ENCODE measurements around the gene TMBIM4.

TMBIM4 gene

DNA sequence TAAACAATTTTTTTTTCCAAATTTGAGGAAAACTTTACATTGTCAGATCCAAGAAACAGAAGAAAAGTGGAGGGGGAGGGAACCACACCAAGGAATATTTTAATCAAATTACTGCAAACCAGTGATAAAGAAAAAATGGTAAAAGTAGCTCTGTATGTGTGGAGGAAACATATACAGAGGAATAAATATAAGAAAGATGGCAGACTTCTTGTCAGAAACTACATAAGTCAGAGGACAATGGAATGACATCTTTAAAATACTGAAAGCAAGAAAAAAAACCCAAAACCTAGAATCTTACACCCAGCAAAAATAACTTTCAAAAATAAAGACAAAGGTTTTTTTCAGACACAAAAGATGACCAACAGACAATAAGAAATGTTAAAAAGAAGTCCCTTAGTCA is 29.1 kb downstream of the TMBIM4 start:
- DNase-seq (ENCODE audit: low read depth in 2 of 2) = no peak

DNA sequence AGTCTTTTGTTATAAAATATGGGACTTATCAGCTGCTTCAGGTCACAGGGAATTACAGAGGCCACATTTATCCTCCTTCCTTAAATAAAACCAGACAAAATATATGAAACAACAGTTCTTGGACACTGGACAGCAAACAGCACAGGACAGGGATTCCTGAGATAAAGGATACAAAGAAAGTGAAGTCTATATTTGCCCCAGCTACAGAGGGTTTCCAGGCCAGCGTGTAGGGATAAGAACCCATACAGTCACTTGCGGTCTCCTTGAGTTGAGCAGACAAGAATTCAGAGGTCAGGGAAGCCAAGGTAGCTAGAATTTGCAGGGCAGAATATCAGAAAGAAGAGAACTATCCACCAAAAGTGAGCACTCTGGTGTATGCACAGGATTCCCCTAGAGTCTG is 30.5 kb downstream of the TMBIM4 start:
- DNase-seq (ENCODE audit: low read depth in 2 of 2) = no peak

DNA sequence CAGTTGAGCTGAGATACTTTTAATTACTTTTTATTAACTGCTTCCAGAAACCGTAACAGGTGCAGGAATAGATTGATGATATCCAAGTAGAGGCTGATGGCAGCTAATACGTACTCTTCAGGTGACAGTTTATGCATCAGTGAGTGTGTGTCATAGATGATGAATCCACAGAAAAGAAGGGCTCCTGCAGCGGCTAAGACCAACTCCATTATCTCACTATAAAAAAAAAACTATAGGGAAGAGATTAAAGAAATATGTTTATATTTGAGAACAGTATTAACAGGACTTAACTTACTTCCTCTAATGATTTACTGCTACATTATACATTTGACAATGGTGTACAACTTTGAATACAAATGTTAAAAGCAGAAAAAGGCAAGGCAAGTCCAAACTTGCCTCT is 31.9 kb downstream of the TMBIM4 start:
- no peak for DNase-seq (ENCODE audit: low read depth in 2 of 2)

DNA sequence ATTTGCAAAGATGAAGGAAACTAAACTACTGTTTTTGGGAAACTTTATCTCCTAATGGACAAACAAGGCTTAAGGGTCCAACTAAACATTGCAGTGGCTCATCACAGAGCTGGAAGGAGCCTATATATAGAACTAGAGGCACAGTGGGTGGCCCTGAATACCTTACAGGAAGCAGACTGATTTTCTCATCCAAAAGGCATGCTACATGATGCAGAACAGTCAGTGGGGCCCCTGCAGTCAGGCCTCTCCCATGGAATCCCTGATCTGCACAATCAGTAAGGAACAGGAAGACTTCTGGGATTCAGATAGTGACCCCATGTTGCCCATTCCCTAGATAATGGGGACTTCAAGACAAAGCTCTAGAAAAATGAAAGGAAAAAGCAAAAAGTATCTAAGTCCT is 37.4 kb downstream of the TMBIM4 start:
- DNase-seq (ENCODE audit: low read depth in 2 of 2) = no peak

DNA sequence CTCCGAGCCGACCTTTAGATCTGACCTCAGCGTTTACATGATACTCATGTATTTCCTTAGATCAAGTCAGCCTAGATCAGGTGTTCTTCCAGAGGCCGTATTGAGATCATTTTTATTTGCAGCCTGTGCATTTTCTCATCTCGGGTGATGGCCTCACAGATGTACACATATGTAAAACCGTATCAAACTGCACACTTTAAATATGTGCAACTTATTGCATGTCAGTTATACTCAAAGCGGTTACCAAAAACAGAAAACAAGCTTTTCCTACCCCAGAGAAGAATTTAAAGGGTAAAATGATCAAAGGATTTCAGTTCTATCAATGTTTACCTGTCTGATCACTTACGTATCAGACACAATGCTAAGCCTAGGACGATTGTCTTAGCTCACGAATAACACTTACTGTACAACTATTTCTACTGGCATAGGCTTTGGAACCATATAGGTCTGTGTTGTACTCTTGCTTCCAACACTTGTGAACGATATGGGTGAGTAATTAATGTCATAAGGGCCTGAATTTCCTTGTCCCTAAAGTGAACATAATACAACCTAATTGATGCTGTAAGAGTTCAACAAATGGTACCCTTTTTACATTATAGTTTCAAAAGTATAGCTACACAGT is 38.6 kb downstream of the TMBIM4 start:
- DNase-seq (ENCODE audit: low read depth in 2 of 2) = no peak

DNA sequence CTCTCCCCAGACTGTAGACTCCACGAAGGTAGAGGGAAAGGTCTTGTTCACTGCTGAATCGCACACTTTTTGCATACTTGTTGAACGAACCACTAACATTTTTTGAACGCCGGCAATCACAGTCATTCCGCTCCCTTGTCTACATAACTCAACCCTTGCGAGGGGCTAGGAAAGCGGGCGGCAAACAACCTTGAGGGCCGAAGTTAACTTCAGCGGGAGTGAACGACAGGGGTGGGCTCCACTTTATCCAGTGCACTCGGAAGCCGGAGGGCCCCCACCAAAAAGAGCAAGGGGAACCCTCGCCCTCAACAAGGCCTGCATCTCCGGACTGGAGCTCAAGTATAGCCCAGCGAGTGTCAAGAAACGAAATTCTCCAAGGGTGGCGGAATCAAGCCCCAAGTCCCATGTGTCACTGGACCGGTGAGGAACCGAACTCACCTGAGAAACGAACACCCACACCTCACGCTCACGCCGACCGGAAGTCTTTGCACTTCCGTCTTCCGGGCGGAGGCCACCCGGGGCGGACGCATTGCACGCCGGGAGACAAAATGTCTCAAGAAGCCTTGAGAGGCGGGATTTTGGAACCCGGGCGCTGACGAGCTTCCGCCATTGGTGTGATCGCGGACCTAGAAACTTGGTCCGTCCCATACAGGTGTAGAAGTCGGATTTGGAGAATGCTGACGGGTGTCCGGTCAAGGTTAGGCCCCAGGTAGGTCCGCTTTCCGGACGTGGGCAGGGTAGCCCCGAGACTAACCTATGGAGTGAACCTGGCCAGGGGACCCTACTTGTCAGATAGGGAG is 39.3 kb downstream of the TMBIM4 start, which contains the start of gene LLPH:
LLPH (minus strand) TSS at position 484 of the 800 bp plus-strand sequence. CDS start 1,644 bp downstream, outside the sequence.
- peak; percentile 82 to 85 for DNase-seq (ENCODE audit: low read depth in 2 of 2)

DNA sequence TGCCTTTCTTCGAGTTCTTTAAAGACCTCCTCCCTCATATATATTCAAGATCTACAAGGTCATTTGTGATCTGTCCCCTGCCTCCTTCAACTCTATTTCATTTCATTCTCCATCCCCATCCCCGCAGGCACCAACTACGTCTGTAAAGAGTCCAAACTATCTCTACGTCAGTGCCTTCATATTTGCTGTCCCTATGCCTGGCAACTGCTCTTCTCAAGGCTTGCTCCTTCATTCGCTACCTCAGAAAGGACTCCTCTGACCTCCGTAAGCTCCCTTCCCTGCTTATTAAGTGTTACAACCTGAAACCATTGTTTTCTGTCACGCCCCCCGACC is 39.9 kb downstream of the TMBIM4 start:
- DNase-seq (ENCODE audit: low read depth in 2 of 2) = no peak

DNA sequence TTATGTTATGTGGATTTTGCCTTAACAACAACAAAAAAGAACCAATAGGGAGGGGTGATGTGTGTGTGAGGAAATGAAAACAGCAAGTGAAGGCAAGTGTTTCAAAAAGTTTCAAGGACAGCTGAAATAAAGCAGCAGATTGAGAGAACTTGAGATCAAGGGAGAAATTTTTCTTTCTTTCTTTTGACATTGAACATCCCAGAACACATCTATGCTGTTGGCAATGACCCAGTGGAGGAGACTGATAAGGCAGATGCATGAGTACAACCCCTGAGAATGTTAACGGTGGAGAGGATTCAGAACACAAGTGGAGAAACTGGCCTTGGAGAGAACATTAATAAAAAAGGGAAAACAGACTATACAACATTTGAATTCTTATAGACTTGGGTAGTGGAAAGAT is 42.1 kb downstream of the TMBIM4 start:
- DNase-seq (ENCODE audit: low read depth in 2 of 2) = no peak

DNA sequence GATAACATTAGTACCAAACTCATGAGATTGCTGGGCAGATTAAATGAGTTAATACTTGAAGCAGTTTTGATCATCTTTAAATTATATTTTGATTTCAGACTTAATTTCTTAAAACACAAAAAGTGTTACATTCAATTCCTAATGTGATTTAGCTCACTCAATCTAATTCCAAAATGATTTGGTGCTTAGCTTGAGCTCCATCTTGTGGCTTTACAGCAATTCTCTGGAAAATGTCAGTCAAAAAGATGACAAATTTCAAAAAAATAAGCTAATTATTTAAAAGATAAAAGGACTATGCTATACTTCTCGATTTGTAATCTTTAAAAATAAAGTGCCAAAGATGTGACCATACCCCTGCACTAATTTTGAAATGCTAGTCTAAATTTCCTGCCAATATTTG is 49.3 kb downstream of the TMBIM4 start:
- no peak for DNase-seq (ENCODE audit: low read depth in 2 of 2)

DNA sequence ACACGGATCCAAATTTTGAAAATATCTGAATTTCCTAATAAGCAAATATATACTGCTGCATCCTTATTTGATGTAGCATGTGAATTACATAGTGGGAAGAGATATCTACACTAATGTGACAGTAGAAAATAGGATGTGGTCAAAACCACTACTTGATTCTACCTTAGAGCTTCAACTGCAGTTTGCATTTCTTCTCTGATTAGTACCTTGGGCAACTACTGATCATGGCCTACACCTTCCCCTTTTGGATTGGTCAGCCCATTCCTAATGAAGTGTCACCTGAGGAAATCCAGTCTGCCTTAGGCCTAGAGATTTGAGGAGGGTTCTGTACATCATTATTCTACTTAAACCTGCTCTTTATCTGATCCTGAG is 49.9 kb downstream of the TMBIM4 start:
- no peak for DNase-seq (ENCODE audit: low read depth in 2 of 2)

DNA sequence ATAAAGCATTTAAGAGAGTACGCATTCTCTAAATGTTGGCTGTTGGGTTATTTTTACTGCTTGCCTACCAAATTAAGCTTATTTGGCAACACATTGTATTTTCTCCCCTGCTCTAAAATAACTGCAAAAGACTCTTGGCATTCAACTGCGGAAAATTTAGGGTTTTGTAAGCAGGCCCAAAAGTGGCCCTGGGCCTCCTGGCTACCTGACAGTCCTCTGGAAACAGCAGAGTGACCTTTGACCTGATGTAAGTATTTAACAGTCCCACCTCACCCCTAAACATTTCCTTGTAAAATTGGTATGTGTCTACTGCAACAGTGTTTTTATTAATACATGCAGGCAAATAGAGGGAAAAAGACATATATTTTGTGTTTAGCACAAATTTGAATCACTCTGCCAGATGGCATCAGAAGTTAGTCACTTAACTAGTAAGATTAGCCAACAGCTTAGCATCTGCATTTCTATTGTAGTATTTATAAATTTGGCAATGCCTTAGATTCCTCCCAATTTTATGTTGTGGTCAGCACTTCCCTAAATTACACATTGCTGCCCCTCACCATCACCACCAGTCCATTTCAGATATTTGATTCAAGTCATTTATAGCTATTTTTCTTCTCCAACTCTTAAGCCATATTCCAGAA is 50.4 kb downstream of the TMBIM4 start:
- DNase-seq (ENCODE audit: low read depth in 2 of 2) = no peak

DNA sequence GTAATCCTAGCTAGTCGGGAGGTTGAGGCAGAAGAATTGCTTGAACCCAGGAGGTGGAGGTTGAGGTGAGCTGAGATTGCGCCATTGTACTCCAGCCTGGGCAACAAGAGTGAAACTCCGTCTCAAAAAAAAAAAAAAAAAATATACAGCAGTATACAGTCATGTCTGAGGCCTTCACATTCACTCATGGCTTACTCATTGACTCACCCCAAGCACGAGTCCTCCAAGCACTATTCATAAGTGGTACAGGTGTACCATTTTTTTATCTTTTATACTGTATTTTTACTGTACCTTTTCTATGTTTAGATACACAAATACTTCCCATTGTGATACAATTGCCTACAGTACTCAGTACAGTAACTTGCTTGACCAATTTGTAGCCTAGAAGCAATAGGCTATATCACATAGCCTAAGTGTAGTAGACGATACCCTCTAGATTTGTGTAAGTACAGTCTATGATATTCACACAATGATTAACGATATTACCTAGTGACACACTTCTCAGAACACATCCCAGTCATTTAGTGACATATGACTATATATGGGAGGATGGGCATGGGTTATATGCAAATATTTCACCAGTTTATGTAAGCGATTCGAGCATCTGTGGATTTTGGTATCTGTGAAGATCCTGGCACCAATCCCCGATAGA is 51.4 kb downstream of the TMBIM4 start:
- no peak for DNase-seq (ENCODE audit: low read depth in 2 of 2)

DNA sequence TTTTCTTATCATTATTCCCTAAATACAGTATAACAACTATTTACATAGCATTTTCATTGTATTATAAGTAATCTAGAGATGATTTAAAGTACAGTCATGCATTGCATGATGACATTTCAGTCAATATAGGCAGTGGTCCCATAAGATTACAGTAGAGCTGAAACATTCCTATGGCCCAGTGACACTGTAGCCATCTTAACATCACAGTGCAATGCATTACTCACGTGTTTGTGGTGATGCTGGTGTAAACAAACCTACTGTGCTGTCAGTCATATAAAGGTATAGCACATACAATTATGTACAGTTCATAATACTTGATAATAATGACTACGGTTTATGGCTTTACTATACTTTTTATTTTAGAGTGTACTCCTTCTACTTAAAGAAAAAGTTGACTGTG is 52.6 kb downstream of the TMBIM4 start:
- DNase-seq (ENCODE audit: low read depth in 2 of 2) = no peak

DNA sequence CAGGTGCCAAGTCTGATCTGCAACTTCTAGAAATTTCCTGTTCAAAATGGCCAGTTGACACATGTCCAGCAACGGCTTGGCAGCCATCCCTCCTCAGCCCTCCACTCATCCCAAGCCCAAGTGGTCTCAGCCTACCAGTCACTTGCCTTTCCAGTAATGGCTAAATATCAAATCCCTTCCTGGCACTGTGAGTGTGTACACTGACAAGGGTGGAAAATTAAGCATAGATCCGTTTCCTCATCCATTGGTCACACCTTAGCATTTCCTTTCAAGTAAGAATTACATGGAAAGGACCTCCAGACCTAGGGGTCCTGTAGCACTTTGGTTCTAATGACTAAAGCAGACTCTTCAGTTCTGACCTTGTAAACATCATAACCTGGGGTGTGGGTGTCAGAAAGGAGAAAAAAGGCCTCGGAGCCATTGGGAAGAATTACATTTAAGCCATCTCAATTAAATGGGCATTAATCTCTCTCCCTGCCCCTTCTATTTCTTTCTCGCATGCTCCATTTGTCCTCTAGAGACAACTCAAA is 54.7 kb downstream of the TMBIM4 start:
- no peak for DNase-seq (ENCODE audit: low read depth in 2 of 2)

DNA sequence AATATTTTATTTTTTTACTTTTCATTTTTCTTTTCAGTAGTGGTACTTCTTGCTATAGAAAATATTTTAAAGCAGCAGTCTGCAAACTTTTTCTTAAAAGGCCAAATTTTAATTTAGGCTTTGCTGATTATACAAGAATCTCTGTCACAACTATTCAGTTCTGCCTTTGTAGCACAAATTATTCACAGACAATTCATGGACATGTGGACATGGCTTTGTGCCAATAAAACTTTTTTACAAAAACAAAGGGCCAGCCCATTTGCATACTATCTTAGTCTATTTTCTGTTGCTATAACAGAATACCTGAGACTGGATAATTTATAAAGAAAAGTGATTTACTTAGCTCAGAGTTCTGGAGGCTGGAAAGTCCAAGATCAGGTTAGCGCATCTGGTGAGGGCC is 56.3 kb downstream of the TMBIM4 start:
- no peak for DNase-seq (ENCODE audit: low read depth in 2 of 2)

DNA sequence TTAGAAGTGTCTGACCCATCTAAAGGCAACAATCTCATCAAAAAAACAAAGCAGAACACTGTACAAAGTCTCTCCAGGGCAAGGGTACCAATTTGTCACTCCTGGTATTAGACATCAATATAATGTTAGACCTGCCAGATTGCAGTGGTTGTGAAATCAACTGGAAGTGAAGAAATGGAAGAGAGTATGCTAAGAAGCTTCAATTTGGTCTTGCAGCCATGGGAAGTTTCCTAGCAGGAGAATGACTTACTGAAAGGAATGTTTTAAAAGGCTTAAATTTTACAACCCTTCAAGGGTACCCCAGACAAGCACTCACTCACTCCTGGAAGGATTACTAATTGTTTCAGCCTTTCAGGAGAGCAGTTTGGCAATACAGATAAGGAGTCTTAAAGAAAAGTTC is 58.2 kb downstream of the TMBIM4 start:
- no peak for DNase-seq (ENCODE audit: low read depth in 2 of 2)

DNA sequence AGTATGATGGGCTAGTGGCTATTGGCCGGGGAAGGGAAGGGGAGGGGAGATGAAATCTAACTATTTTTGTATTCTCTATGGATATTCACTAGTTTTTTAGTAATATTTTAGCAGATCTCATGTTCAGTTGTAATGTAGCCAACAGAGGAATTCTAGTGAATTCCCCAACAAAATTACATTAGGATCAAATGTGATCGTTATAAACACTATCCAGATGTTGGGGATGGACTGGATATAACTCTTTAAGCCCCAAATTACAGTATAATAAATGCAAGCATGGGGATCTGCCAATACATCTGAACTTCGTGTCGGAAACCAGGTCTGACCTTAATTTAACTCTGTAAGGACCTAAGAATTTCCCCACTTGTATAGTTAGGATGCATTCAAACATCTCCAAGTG is 60.7 kb downstream of the TMBIM4 start:
- DNase-seq (ENCODE audit: low read depth in 2 of 2) = no peak

DNA sequence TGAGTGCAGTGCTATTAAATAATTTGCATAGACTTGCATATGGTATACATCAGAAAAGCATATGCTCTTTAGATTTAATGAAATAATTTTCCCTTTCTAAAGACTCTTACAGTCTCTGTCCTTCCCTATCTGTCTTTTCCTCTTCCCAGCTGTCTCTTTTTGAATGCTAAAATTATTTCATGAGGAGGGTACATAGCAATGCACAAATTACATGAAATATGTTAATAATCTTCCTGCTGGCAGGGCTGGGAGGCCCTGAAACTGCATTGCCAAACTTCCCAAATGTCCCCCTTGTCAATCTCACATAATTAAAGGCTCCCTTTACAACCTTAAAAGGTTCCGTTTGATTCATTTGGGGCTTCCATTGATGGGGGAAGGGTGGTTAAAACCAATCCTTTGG is 61.4 kb downstream of the TMBIM4 start:
- DNase-seq (ENCODE audit: low read depth in 2 of 2) = no peak

DNA sequence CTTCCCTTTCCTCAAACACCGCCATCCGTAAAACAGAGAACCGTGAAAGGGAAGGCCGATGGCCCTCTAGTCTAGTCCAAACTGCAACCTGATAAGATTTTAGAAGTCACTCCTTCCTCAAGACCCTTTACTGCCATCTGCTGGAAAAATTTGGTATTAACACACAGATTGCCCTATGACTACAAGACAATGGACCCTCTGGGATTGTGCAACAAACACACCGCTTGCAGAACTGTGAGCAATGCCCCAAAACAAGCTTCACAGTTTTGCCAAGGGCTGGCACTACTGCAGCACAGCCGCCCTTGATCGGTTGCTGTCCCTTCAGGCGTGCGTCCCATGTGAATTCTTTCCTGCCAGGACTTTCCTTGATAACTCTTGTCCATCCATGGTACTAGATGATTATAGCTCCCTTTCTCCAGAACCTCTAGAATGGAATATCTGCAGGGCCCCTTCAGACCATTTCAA is 62.3 kb downstream of the TMBIM4 start:
- DNase-seq (ENCODE audit: low read depth in 2 of 2) = peak in 1 of 2 donors; percentile 16

DNA sequence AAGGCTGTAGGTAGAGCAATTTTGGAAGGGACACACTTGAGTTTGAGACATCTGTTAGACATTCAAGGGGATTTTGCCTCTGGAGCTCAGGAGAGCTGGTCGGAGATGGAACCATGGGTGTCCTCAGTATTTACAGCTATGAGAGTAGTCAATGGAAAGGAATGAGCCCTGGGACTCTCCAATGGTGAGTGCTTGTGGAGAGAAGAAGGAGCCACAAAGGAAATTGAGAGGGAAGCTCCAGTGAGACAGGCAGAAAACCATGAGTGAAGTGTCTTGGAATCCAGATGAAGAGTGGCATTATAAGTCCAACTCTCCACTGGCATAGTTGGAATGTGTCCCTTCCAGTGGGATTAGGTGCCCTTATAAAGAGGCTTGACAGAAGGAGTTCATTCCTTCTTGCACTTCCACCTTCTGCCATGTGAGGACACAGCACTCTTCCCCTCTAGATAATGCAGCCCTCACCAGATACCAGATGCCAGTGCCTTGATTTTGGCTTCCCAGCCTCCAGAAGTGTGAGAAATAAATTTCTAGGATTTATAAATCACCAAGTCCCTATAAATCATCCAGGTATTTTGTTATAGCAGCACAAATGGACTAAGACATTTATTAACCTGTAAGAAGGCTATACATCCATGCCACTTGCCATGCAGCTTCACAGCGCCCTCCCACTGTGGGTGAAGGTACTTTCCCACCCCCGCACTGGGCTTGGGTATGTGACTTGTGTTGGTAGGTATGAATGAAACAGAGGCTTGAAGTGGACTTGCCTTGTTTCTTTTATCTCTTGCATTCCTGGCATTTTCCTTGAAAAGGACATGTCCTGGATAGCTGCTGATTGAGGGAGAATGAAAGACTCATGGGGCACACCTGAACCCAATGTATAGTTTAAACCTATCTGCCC is 66.5 kb downstream of the TMBIM4 start:
- no peak for DNase-seq (ENCODE audit: low read depth in 2 of 2)

DNA sequence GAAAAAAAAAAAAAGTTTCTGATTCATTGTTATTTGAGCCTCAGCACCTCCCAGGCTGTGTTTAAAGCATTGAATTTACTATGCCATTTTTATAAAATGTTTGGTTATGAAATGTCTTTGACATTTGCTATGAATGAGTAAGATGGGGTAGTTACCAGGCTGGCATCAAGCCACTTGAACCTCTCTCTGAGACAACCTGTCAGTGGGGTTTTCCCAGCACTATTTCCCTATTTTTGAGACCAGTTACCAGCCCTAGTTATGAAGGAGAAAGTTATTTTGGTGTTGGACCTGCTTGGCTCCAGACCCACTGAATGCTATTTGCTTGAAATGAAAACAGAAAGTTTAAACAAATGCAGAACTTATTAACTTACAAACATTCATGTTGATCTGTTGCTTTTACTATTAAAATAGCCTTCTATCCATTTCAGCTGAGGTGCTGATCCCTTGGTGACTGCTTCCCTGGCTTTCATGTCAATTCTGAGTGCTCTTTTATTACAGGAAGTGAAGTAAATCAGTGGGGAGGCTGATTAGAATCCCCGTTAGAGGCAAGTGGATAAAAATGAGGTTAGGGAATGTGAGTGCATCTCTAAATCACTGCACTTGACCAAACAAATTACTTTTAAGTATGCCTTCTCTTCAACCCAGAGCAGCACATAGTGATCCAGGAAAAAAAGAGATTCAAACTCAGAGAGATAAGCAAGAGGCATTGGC is 77.1 kb downstream of the TMBIM4 start:
- DNase-seq (ENCODE audit: low read depth in 2 of 2) = no peak

Measured in activated CD8-positive, alpha-beta memory T cell treated with anti-CD3 and anti-CD28 coated beads for 4 hours (primary cell).